ENCODE data around the gene TMEM161A.
"Not testable (repeated sequence)": the region's sequence is repeated elsewhere in the genome, so short reads cannot be mapped to it uniquely, and the experiment has no call there.

The TMEM161A gene

GRCh38 chr19:19138109-19138981 is at the start of gene TMEM161A:
Gene TMEM161A, minus strand, starts transcription at chr19:19138478. Its CDS starts 50 bp downstream, at chr19:19138428.
- peak; percentile 91 for DNase-seq (ENCODE audit: low read depth)

- no peak for DNase-seq (ENCODE audit: low read depth)
These were observed 48.5 kb upstream of the TMEM161A start for GRCh38 chr19:19186742-19187141.

GRCh38 chr19:19185853-19186740 is 47.8 kb upstream of the TMEM161A start:
- peak; percentile 51 for DNase-seq (ENCODE audit: low read depth)

GRCh38 chr19:19181488-19181998 is 43.3 kb upstream of the TMEM161A start:
- no peak for DNase-seq (ENCODE audit: low read depth)

- DNase-seq (ENCODE audit: low read depth) = no peak
These were observed 41.5 kb upstream of the TMEM161A start for GRCh38 chr19:19179548-19180441.

GRCh38 chr19:19176950-19177349 is 38.7 kb upstream of the TMEM161A start:
- DNase-seq (ENCODE audit: low read depth) = no peak

- DNase-seq (ENCODE audit: low read depth) = not testable (repeated sequence)
These were observed 35.0 kb upstream of the TMEM161A start for GRCh38 chr19:19173243-19173642.

- DNase-seq (ENCODE audit: low read depth) = no peak
These were observed 33.7 kb upstream of the TMEM161A start for GRCh38 chr19:19171821-19172532.

- DNase-seq (ENCODE audit: low read depth) = no peak
These were observed 32.8 kb upstream of the TMEM161A start for GRCh38 chr19:19170873-19171672.

GRCh38 chr19:19170053-19170872 is 32.0 kb upstream of the TMEM161A start, which contains the start of gene MEF2B:
Gene MEF2B, minus strand, starts transcription at chr19:19170263. Its CDS starts 19,528 bp downstream, at chr19:19150735.
- DNase-seq (ENCODE audit: low read depth) = peak; percentile 52

- no peak for DNase-seq (ENCODE audit: low read depth)
These were observed 31.2 kb upstream of the TMEM161A start for GRCh38 chr19:19169236-19170052.

- no peak for DNase-seq (ENCODE audit: low read depth)
These were observed 29.3 kb upstream of the TMEM161A start for GRCh38 chr19:19167612-19168011.

GRCh38 chr19:19165396-19165795 is 27.1 kb upstream of the TMEM161A start:
- DNase-seq (ENCODE audit: low read depth) = no peak

- no peak for DNase-seq (ENCODE audit: low read depth)
These were observed 24.2 kb upstream of the TMEM161A start for GRCh38 chr19:19162495-19162894.

- no peak for DNase-seq (ENCODE audit: low read depth)
These were observed 22.3 kb upstream of the TMEM161A start for GRCh38 chr19:19160461-19161035.

GRCh38 chr19:19159534-19159933 is 21.3 kb upstream of the TMEM161A start:
- DNase-seq (ENCODE audit: low read depth) = no peak

GRCh38 chr19:19157808-19158207 is 19.5 kb upstream of the TMEM161A start:
- DNase-seq (ENCODE audit: low read depth) = no peak

Data from stimulated activated CD8-positive, alpha-beta memory T cell treated with anti-CD3 and anti-CD28 coated beads, Interleukin-12 subunit alpha, Interleukin-12 subunit beta, amount 100 ng/mL, for 1 hour (primary cell).